ENCODE results near the gene TUBB3.

Gene TUBB3

DNA sequence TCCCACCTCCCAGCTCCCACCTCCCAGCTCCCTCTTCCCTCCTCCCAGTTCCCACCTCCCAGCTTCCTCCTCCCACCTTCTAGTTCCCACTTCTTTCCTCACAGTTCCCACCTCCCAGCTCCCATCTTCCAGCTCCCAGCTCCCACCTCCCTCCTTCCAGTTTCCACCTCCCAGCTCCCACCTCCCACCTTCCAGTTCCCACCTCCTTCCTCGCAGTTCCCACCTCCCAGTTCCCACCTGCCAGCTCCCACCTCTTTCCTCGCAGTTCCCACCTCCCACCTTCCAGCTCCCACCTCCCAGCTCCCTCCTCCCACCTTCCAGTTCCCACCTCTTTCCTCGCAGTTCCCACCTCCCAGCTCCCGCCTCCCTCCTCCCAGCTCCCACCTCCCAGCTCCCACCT, 14.9 kb upstream of the TUBB3 start:
- H3K4me3 ChIP-seq: no peak overlapping the region
- TF ChIP-seq, protein P1, sequence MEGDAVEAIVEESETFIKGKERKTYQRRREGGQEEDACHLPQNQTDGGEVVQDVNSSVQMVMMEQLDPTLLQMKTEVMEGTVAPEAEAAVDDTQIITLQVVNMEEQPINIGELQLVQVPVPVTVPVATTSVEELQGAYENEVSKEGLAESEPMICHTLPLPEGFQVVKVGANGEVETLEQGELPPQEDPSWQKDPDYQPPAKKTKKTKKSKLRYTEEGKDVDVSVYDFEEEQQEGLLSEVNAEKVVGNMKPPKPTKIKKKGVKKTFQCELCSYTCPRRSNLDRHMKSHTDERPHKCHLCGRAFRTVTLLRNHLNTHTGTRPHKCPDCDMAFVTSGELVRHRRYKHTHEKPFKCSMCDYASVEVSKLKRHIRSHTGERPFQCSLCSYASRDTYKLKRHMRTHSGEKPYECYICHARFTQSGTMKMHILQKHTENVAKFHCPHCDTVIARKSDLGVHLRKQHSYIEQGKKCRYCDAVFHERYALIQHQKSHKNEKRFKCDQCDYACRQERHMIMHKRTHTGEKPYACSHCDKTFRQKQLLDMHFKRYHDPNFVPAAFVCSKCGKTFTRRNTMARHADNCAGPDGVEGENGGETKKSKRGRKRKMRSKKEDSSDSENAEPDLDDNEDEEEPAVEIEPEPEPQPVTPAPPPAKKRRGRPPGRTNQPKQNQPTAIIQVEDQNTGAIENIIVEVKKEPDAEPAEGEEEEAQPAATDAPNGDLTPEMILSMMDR (IDR thresholded peaks at IDR 0.05): no peak
- no peak for DNase-seq (ENCODE audit: low spot score)

DNA sequence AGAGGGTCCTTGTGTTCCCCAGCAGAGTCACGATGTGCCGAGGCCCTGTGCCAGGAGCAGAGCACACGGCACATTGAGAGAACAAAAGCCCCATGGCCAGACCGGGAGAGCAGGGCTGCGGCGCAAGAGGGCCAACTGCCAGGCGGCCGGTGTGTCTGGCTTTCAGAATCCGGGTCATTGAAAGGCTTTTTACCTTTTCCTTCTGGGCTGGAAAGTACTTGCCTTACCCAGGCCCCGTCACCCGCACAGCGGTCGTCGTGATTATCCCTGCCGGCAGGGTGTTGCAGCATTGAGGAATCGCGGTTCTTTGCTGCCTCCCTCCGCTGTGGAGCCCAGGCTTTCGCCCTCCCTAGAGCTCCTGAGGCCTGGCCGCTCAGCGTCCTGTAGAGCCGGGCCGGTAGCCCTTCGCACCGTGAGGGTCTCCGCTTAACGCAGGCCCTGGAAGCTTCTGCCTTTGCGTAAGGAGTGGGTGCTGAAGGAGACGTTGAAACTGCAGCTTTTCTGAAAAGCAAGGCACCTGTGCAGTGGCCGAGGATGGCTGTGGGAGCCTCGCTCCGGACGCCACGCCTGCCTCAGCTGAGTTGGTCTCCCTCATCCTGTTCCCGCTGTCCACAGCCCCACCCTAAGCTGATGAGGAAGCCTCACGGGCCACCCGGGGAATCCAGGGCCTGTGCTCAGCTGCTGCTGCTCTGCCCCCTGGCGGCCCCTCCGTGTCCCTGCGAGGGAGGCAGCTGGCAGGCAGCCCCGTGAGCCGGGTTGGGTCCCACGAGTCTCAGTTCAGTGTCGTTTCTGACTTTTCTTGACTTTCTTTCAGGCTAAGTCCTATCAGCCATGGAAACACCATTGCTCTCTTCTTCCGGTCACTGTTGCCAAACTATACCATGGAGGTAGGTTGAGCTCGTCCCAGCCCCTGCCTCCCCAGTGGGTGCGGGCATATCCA, 13.1 kb upstream of the TUBB3 start:
- TF ChIP-seq, protein P1 (IDR thresholded peaks at IDR 0.05): peak; percentile 62
- H3K27ac ChIP-seq: peak overlapping the region in 1 of 2 donors; percentile 25
- no peak for DNase-seq (ENCODE audit: low spot score)

More for the DNA sequence above, 14.9 kb upstream of the TUBB3 start:
- no peak overlapping the region for H3K27ac ChIP-seq

DNA sequence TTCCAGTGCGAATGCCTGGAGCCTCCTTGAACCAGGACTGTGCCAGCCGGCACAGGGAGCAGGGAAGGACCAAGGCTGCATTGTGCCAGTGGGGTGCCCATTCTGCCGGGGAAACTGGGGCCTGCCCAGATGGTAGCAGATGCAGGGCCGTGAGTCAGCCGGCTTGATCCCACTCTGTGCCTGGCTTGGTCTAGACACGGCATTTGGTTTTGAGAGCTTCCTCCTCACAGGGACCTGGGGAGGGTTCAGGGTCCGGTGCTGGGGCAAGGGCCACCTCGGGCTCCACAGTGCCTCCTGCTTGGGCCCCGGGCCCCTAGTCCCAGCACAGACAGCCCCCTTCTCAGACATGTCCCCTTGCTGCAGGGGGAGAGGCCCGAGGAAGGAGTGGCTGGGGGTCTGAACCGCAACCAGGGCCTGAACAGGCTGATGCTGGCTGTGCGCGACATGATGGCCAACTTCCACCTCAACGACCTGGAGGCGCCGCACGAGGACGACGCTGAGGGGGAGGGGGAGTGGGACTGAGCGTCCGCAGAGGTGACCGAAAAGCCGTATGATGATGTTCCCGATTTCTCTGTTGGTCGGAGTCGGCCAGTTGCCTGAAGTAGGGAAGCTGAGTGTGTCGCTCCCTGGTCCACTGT, 12.3 kb upstream of the TUBB3 start:
- TF ChIP-seq, protein P1 (IDR thresholded peaks at IDR 0.05): no peak

More for the DNA sequence above, 13.1 kb upstream of the TUBB3 start:
- no peak overlapping the region for H3K4me3 ChIP-seq

DNA sequence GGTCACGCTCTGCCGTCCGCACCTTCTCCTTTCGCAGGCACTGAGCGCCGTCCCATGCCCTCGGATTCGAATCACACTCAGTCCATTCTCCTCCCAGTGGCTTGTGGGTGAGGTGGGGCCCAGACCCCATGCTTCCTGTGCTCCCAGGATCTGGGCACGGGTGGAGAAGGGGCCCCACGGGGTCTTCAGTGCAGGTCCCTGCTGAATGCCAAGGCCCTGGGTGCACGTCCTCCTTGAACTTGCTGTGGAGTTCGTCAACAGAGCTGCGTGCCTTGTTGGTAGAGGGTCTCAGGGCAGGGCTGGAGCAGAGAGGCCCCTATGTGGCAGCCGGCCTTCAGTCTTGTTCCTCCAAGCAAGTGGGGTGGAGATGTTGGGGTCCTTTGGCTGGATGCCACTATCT, 11.8 kb upstream of the TUBB3 start:
- DNase-seq (ENCODE audit: low spot score): no peak
- no peak overlapping the region for H3K4me3 ChIP-seq
- no peak overlapping the region for H3K27ac ChIP-seq
- TF ChIP-seq, protein P1 (IDR thresholded peaks at IDR 0.05): no peak

More for the DNA sequence above, 12.3 kb upstream of the TUBB3 start:
- no peak for DNase-seq (ENCODE audit: low spot score)
- Histone ChIP-seq H3K4me3 (no peak overlapping the region), H3K27ac (peak overlapping the region in 1 of 2 donors; percentile 25)

DNA sequence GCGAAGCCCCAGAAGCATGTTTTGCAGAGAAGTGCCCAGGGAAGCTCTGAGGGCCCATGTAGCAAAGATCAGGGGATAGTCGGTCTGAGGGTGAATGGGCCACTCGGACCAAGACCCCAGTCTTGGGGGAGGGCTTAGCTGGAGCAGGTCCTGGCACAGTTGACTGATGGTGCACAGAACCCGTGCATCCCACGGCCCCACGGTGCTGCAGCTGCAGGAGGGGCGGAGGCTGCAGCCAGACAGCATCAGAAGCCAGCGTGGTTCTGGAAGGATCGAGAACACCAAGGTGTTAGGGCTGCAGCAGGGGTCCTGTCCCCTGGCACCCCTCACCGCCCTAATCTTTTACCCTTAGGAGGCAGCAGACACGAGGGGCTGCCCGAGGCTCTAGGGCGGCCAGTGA, 11.0 kb upstream of the TUBB3 start:
- H3K27ac ChIP-seq: no peak overlapping the region
- TF ChIP-seq, protein P1 (IDR thresholded peaks at IDR 0.05): no peak
- DNase-seq (ENCODE audit: low spot score): no peak
- no peak overlapping the region for H3K4me3 ChIP-seq

DNA sequence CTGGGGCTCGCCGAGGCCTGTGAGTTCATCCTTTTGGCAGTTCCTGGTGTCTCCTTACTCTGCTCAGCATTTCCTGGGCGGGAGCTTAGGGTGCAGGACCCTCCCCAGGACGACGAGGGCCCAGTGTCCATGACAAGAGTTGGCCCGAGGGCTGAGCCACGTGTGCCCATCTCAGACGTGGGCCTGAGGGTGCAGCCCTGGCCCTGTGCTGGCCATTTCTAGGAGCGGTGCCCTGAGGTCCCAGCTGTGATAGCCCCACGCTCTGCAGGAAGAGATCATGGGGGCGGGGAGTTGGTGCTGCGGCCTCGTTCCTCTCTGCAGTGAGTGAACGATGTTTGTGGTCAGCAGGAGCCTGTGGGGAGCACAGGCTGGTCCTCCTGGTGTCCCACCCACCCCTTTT, 10.5 kb upstream of the TUBB3 start:
- DNase-seq (ENCODE audit: low spot score): no peak
- TF ChIP-seq, protein P1 (IDR thresholded peaks at IDR 0.05): no peak
- Histone ChIP-seq H3K4me3 (no peak overlapping the region), H3K27ac (no peak overlapping the region)

Measured in coronary artery (tissue), 2 donors.